ENCODE data around the gene OR5C1. TPM values are rescaled to one million over a fixed set of nuclear protein-coding genes. Genes with fewer than 3 reads are reported as not detected.
"Not testable (repeated sequence)": the region's sequence is repeated elsewhere in the genome, so short reads cannot be mapped to it uniquely, and the experiment has no call there.

OR5C1 gene
- total RNA-seq, 6 experiments from 2014 or later, result not detected

- TF ChIP-seq CTCF (IDR thresholded peaks at IDR 0.05), result peak; percentile 35; the same call in 1 of the 2 replicates
- H3K27ac Mint-ChIP-seq; H3K4me1 Mint-ChIP-seq (ENCODE audit: low read depth); H3K27me3 Mint-ChIP-seq (ENCODE audit: insufficient read depth); DNase-seq; H3K9me3 Mint-ChIP-seq; H3K4me3 Mint-ChIP-seq; H3K36me3 Mint-ChIP-seq (ENCODE audit: low read depth): not testable (repeated sequence)
Measured at GRCh38 chr9:122838441-122838840, 49.7 kb downstream of the OR5C1 start.

Other genes starting within 250 kb of the OR5C1 start
- gene OR1N2, start 235.8 kb upstream of the OR5C1 start, total RNA-seq (2021; fragmentation: NEBNext Ultra II Directional; extraction: Animal tissue kit (Norgen Biotek cat#: 25700)), result not detected
- not detected for gene OR1L8, start 205.5 kb upstream of the OR5C1 start, total RNA-seq (2021; fragmentation: NEBNext Ultra II Directional; extraction: Animal tissue kit (Norgen Biotek cat#: 25700))
- not detected for gene OR1Q1, start 174.2 kb upstream of the OR5C1 start, total RNA-seq (2021; fragmentation: NEBNext Ultra II Directional; extraction: Animal tissue kit (Norgen Biotek cat#: 25700))
- not detected for gene OR1B1, start 131.3 kb upstream of the OR5C1 start, total RNA-seq (2021; fragmentation: NEBNext Ultra II Directional; extraction: Animal tissue kit (Norgen Biotek cat#: 25700))
- gene OR1L1, start 127.2 kb upstream of the OR5C1 start, total RNA-seq (2021; fragmentation: NEBNext Ultra II Directional; extraction: Animal tissue kit (Norgen Biotek cat#: 25700)), result not detected
- gene OR1L3, start 113.8 kb upstream of the OR5C1 start, total RNA-seq (2021; fragmentation: NEBNext Ultra II Directional; extraction: Animal tissue kit (Norgen Biotek cat#: 25700)), result not detected
- not detected for gene OR1L4, start 64.9 kb upstream of the OR5C1 start, total RNA-seq (2021; fragmentation: NEBNext Ultra II Directional; extraction: Animal tissue kit (Norgen Biotek cat#: 25700))
- not detected for gene OR1L6, start 46.6 kb upstream of the OR5C1 start, total RNA-seq (2021; fragmentation: NEBNext Ultra II Directional; extraction: Animal tissue kit (Norgen Biotek cat#: 25700))
- not detected for gene OR1K1, start 11.2 kb downstream of the OR5C1 start, total RNA-seq (2021; fragmentation: NEBNext Ultra II Directional; extraction: Animal tissue kit (Norgen Biotek cat#: 25700))
- gene PDCL, start 39.7 kb downstream of the OR5C1 start, total RNA-seq (2021; fragmentation: NEBNext Ultra II Directional; extraction: Animal tissue kit (Norgen Biotek cat#: 25700)), result 10 to 100 TPM; 17.3 to 23.0 (median 21.4) TPM
- gene RC3H2, start 116.4 kb downstream of the OR5C1 start, total RNA-seq (2021; fragmentation: NEBNext Ultra II Directional; extraction: Animal tissue kit (Norgen Biotek cat#: 25700)), result 10 to 100 TPM; 38.8 to 46.1 (median 41.5) TPM
- gene ZBTB6, start 124.4 kb downstream of the OR5C1 start, total RNA-seq (2021; fragmentation: NEBNext Ultra II Directional; extraction: Animal tissue kit (Norgen Biotek cat#: 25700)), result 1 to 10 TPM; 7.4 to 8.5 (median 8.2) TPM
- 1 to 10 TPM; 4.1 to 5.6 (median 4.6) TPM for gene ZBTB26, start 142.6 kb downstream of the OR5C1 start, total RNA-seq (2021; fragmentation: NEBNext Ultra II Directional; extraction: Animal tissue kit (Norgen Biotek cat#: 25700))
- gene RABGAP1, start 152.1 kb downstream of the OR5C1 start, total RNA-seq (2021; fragmentation: NEBNext Ultra II Directional; extraction: Animal tissue kit (Norgen Biotek cat#: 25700)), result 10 to 100 TPM; 29.0 to 39.3 (median 33.9) TPM
- under 1 TPM in 1 of 6 experiments, not detected in 5; 0.26 TPM for gene GPR21, start 244.7 kb downstream of the OR5C1 start, total RNA-seq (2021; fragmentation: NEBNext Ultra II Directional; extraction: Animal tissue kit (Norgen Biotek cat#: 25700))